Uterus (tissue), 4 donors: ENCODE results near the gene NUDCD2. TPM values are rescaled to one million over a fixed set of nuclear protein-coding genes. Genes with fewer than 3 reads are reported as not detected.
"Not testable (repeated sequence)": the region's sequence is repeated elsewhere in the genome, so short reads cannot be mapped to it uniquely, and the experiment has no call there.

ENCODE experiments used
- DNase-seq, 2 donors: peaks; one replicate each; pipeline ENCODE4 v3.0.0-alpha.2; 2019 to 2020
- H3K27ac ChIP-seq, 2 donors: fragments of 200-600 bp; sonication (generic); 1 replicate in 1 of 2; 2 replicates in 1 of 2; pipeline ENCODE4 v1.5.1; 2016 to 2018
- H3K27me3 ChIP-seq, 2 donors: fragments of 200-600 bp; sonication (generic); one replicate each; pipeline ENCODE4 v1.5.1; 2018 to 2019; ENCODE audit warnings: control low read depth in 1 of 2
- H3K36me3 ChIP-seq, 2 donors: fragments of 200-600 bp; sonication (generic); one replicate each; pipeline ENCODE4 v1.5.1; 2019; ENCODE audit warnings: control low read depth in 1 of 2
- H3K4me1 ChIP-seq, 2 donors: fragments of 200-600 bp; sonication (generic); one replicate each; pipeline ENCODE4 v1.5.1; 2018 to 2019; ENCODE audit warnings: control low read depth in 1 of 2
- H3K4me3 ChIP-seq, 2 donors: fragments of 200-600 bp; sonication (generic); 1 replicate in 1 of 2; 2 replicates in 1 of 2; pipeline ENCODE4 v1.5.1; 2018 to 2019; ENCODE audit warnings: mild to moderate bottlenecking in 1 of 2
- H3K9me3 ChIP-seq, 2 donors: fragments of 200-600 bp; sonication (generic); one replicate each; pipeline ENCODE4 v1.5.1; 2019; ENCODE audit warnings: control low read depth in 1 of 2
- CTCF ChIP-seq, 4 experiments: fragments of 200-600 bp in 2 of 4; fragments of 450-650 bp in 2 of 4; sonication (generic) in 2 of 4; IDR thresholded peaks; one replicate each; pipeline ENCODE4 v1.5.1; 2016 to 2019; ENCODE audit warnings: antibody characterized with exemption in 4 of 4, mild to moderate bottlenecking in 2 of 4, moderate library complexity in 1 of 4
- POLR2A ChIP-seq, 2 donors: fragments of 450-650 bp; IDR thresholded peaks; one replicate each; pipeline ENCODE4 v1.6.1; 2016; ENCODE audit warnings: antibody characterized with exemption in 2 of 2, mild to moderate bottlenecking in 1 of 2, moderate library complexity in 1 of 2
- intact Hi-C: fragments of 100-400 bp; cut with DNase I; formaldehyde crosslinking; loops from one replicate; pipeline ENCODE4 v1.15.1; 2023; ENCODE audit warnings: low total_unique reads
- total RNA-seq, 4 donors: library from RNA; depleted of rRNA in 3 of 4; stranded (reverse); fragments of >200 nt in 3 of 4; gene quantifications; one replicate each; pipeline versions ENCODE4 v1.1.0 to v1.2.4, GENCODE V29; 2014 to 2023
- donor health status: DM: yes; HTN: yes; CAD: no.

NUDCD2 gene
- total RNA-seq, 4 donors from 2014 or later: 7.6 to 24.8 (median 9.8) TPM

DNA sequence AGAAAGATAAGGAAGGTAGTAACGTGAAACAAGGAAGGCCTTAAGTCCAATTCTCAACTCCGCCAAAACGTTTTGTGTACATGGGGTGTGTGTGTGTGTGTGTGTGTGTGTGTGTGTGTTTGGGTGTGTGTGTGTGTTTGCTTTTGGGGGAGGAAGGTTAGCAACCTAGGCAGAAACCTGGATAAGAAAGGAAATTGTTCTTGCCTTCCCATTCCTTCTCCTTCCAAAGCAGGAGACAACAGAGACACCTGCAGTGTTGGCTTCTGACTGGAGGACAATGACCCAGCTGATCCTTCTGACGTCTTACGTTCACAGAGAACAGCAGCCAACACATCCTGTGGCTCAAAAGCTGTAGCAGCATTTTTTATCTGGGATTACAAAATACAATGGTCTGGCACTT is 26.6 kb downstream of the NUDCD2 start:
- TF ChIP-seq CTCF (IDR thresholded peaks at IDR 0.05) (no peak), POLR2A (IDR thresholded peaks at IDR 0.05) (no peak)
- H3K9me3 ChIP-seq: no peaks in the 10 kb centered on the region
- H3K27ac ChIP-seq: no peak overlapping the region
- H3K4me1 ChIP-seq: peaks cover 0 to under 1% of the 10 kb centered on the region in 2 donors
- no peaks in the 10 kb centered on the region for H3K36me3 ChIP-seq
- no peak for DNase-seq
- H3K4me3 ChIP-seq: no peak overlapping the region
- no peaks in the 10 kb centered on the region for H3K27me3 ChIP-seq
- intact Hi-C loops: no loop called here

GRCh38 chr5:163432544-163432943 is 27.4 kb downstream of the NUDCD2 start:
- H3K36me3 ChIP-seq: no peaks in the 10 kb centered on the region
- no peak overlapping the region for H3K4me3 ChIP-seq
- H3K27ac ChIP-seq: no peak overlapping the region
- no peak for TF ChIP-seq CTCF (IDR thresholded peaks at IDR 0.05)
- TF ChIP-seq POLR2A (IDR thresholded peaks at IDR 0.05): no peak
- H3K9me3 ChIP-seq: no peaks in the 10 kb centered on the region
- DNase-seq: no peak
- H3K4me1 ChIP-seq: no peaks in the 10 kb centered on the region
- intact Hi-C loops: no loop called here
- H3K27me3 ChIP-seq: no peaks in the 10 kb centered on the region

- H3K4me1 ChIP-seq, DNase-seq: not testable (repeated sequence)
These were observed 33.8 kb downstream of the NUDCD2 start for GRCh38 chr5:163426128-163426527.

GRCh38 chr5:163424836-163425235 is 35.1 kb downstream of the NUDCD2 start:
- Histone ChIP-seq H3K36me3 (no peaks in the 10 kb centered on the region), H3K4me1 (no peaks in the 10 kb centered on the region), H3K9me3 (no peaks in the 10 kb centered on the region), H3K27ac (no peak overlapping the region), H3K27me3 (no peaks in the 10 kb centered on the region), H3K4me3 (no peak overlapping the region)
- no peak for DNase-seq
- TF ChIP-seq CTCF (IDR thresholded peaks at IDR 0.05): no peak
- no peak for TF ChIP-seq POLR2A (IDR thresholded peaks at IDR 0.05)
- intact Hi-C loops: no loop called here

More at GRCh38 chr5:163426128-163426527, 33.8 kb downstream of the NUDCD2 start:
- H3K4me3 ChIP-seq, H3K9me3 ChIP-seq, intact Hi-C loops, H3K27ac ChIP-seq, H3K36me3 ChIP-seq, H3K27me3 ChIP-seq: not testable (repeated sequence)

DNA sequence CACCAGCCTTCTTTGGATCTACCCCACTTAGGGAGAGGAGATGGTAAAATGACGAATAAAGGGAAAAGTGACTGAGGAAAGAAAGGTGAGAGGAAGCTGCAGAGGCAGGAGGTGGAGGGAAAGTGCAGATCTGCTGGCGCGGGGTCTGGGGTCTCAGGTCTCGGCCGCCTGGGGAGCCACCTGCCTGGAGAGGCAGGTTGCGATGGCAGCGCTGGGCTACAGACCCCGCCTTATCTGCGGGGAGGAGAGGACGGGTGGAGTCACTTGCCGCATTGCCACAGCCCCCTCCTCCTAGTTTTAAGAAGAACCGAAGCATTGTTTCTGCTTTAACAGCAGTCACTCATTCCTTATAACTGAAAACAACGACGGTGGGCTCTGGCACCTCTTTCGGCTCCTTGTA is 44.2 kb downstream of the NUDCD2 start:
- intact Hi-C loops, H3K4me1 ChIP-seq, H3K4me3 ChIP-seq, DNase-seq, H3K27ac ChIP-seq, H3K36me3 ChIP-seq, H3K9me3 ChIP-seq: not testable (repeated sequence)
- H3K27me3 ChIP-seq: peaks cover 0 to 10% of the 10 kb centered on the region in 2 donors

- TF ChIP-seq CTCF (IDR thresholded peaks at IDR 0.05) (no peak), POLR2A (IDR thresholded peaks at IDR 0.05) (no peak)
- DNase-seq: no peak
- H3K27ac ChIP-seq: no peak overlapping the region
- H3K4me1 ChIP-seq: peaks cover 0 to 3% of the 10 kb centered on the region in 2 donors
- no peaks in the 10 kb centered on the region for H3K9me3 ChIP-seq
- H3K27me3 ChIP-seq: peaks cover 0 to 6% of the 10 kb centered on the region in 2 donors
- H3K36me3 ChIP-seq: no peaks in the 10 kb centered on the region
- intact Hi-C loops: no loop called here
- no peak overlapping the region for H3K4me3 ChIP-seq
These were observed 49.4 kb downstream of the NUDCD2 start for GRCh38 chr5:163410505-163410904.
